HepG2 (cell line): ENCODE data around the gene TSPAN15. TPM values are rescaled to one million over a fixed set of nuclear protein-coding genes. Genes with fewer than 3 reads are reported as not detected.
A peak's percentile ranks its signal among the peaks of the same experiment; 100 is the strongest.

Experiments used
- ATAC-seq: fragments of 200-7000 bp; cut with Tn5 transposase; 3 replicates; pipeline ENCODE4 v1.9.1; 2020; ENCODE audit warnings: mild to moderate bottlenecking, moderate library complexity
- BruUV-seq: library from RNA; stranded (reverse); fragments of 400-500 nt; replicated peaks from 2 replicates; lab custom pipeline; 2021; lab: Mats Ljungman, UMichigan
- CTCF ChIA-PET: fragments of 300-600 bp; formaldehyde crosslinking; extraction: SDS; loops from one replicate; lab custom pipeline; 2021; ENCODE audit warnings: low total read pairs, inconsistent platforms, low intra/inter-chr PET ratio; lab: Yijun Ruan, JAX
- POLR2A ChIA-PET: fragments of 350-600 bp; sonication (Branson Sonifier 250); formaldehyde crosslinking; loops from one replicate; lab custom pipeline; 2020; ENCODE audit warnings: antibody characterized with exemption, inconsistent platforms; lab: Yijun Ruan, JAX
- DNase-seq: peaks from one replicate; pipeline ENCODE4 v3.0.0-alpha.2; 2015; ENCODE audit warnings: low spot score
- FAIRE-seq: peaks from 3 replicates; lab custom pipeline; 2011; peaks lifted over from hg19 to GRCh38; lab: Jason Lieb, UNC
- H2AFZ ChIP-seq: one replicate; pipeline ENCODE4 v1.6.1; 2011; ENCODE audit warnings: low read length, inconsistent platforms
- H3K27ac ChIP-seq: fragments of 300-600 bp; 3 replicates; pipeline ENCODE4 v1.8.0; 2011; ENCODE audit warnings: mixed run types, mild to moderate bottlenecking, mixed read lengths, low read length, inconsistent platforms; ENCODE audit not compliant: insufficient read depth; ENCODE audit errors: extremely low read length
- H3K27me3 ChIP-seq, 2 experiments: fragments of 200-600 bp in 1 of 2; 2 replicates in 1 of 2; 3 replicates in 1 of 2; pipeline versions ENCODE4 v1.6.0 to v1.8.0; 2011; ENCODE audit warnings: low read length in 2 of 2, mild to moderate bottlenecking in 2 of 2, moderate library complexity in 2 of 2, inconsistent platforms in 1 of 2; ENCODE audit not compliant: insufficient read depth in 2 of 2, control insufficient read depth in 1 of 2
- H3K36me3 ChIP-seq, 2 experiments: fragments of 200-600 bp in 1 of 2; replicated peaks in 1 of 2; 2 replicates in 1 of 2; 3 replicates in 1 of 2; pipeline versions ENCODE4 v1.5.1 to v1.8.0; 2011; ENCODE audit warnings: low read length in 2 of 2, inconsistent platforms in 1 of 2; ENCODE audit not compliant: insufficient read depth in 2 of 2, control insufficient read depth in 1 of 2
- H3K4me1 ChIP-seq: 2 replicates; pipeline ENCODE4 v1.5.1; 2012; ENCODE audit warnings: low read length, inconsistent platforms; ENCODE audit not compliant: insufficient read depth
- H3K4me2 ChIP-seq: 2 replicates; pipeline ENCODE4 v1.6.0; 2011; ENCODE audit warnings: low read depth, low read length, inconsistent platforms
- H3K4me3 ChIP-seq, 3 experiments: fragments of 200-600 bp in 1 of 3; sonication (generic), shearing (Covaris generic) in 1 of 3; replicated peaks in 1 of 3; 2 replicates each; pipeline ENCODE4 v1.5.1; 2011 to 2016; ENCODE audit warnings: low read length in 3 of 3, inconsistent platforms in 2 of 3, low read depth in 2 of 3, mild to moderate bottlenecking in 2 of 3, control low read depth in 1 of 3, mixed read lengths in 1 of 3; ENCODE audit not compliant: insufficient read depth in 1 of 3
- H3K79me2 ChIP-seq: one replicate; pipeline ENCODE4 v1.6.1; 2011; ENCODE audit warnings: low read length, inconsistent platforms; ENCODE audit not compliant: insufficient read depth
- H3K9ac ChIP-seq: 2 replicates; pipeline ENCODE4 v1.6.0; 2011; ENCODE audit warnings: mild to moderate bottlenecking, low read depth, low read length, inconsistent platforms; ENCODE audit not compliant: insufficient read depth
- H3K9me3 ChIP-seq: 2 replicates; pipeline ENCODE4 v1.5.1; 2012; ENCODE audit warnings: mild to moderate bottlenecking, low read length
- H4K20me1 ChIP-seq: 2 replicates; pipeline ENCODE4 v1.6.0; 2011; ENCODE audit warnings: inconsistent platforms, mild to moderate bottlenecking, low read length, moderate library complexity; ENCODE audit not compliant: insufficient read depth
- ATAD3A ChIP-seq: sonication (generic); formaldehyde crosslinking; IDR thresholded peaks from 2 replicates; pipeline ENCODE4 v1.4.0; 2020; ENCODE audit warnings: missing genetic modification reagents
- KDM2A ChIP-seq: sonication (generic); formaldehyde crosslinking; IDR thresholded peaks from 2 replicates; pipeline ENCODE4 v1.4.0; 2020; ENCODE audit warnings: low read depth, missing genetic modification reagents, borderline replicate concordance
- KMT2A ChIP-seq: sonication (generic); formaldehyde crosslinking; IDR thresholded peaks from 2 replicates; pipeline ENCODE4 v1.4.0; 2020; ENCODE audit warnings: missing genetic modification reagents
- PAWR ChIP-seq: sonication (generic); formaldehyde crosslinking; IDR thresholded peaks from 2 replicates; pipeline ENCODE4 v1.4.0; 2020; ENCODE audit warnings: missing genetic modification reagents, mild to moderate bottlenecking, borderline replicate concordance
- SOX13 ChIP-seq, 3 experiments: fragments of 450-650 bp in 1 of 3; sonication (generic) in 1 of 3; formaldehyde crosslinking in 1 of 3; IDR thresholded peaks in 2 of 3; conservative IDR thresholded peaks in 1 of 3; 2 replicates each; pipeline versions ENCODE4 v1.5.0 to v1.6.1; 2016 to 2020; ENCODE audit warnings: antibody characterized with exemption in 1 of 3, mild to moderate bottlenecking in 1 of 3, missing compliant biosample characterization in 1 of 3, missing genetic modification reagents in 1 of 3, moderate library complexity in 1 of 3
- ZMYM3 ChIP-seq: sonication (generic); formaldehyde crosslinking; IDR thresholded peaks from 2 replicates; pipeline ENCODE4 v1.5.1; 2020; ENCODE audit warnings: mild to moderate bottlenecking, missing genetic modification reagents
- ZNF572 ChIP-seq: sonication (generic); formaldehyde crosslinking; IDR thresholded peaks from 2 replicates; pipeline ENCODE4 v1.5.1; 2020; ENCODE audit warnings: mild to moderate bottlenecking, missing genetic modification reagents
- ZNF577 ChIP-seq: sonication (generic); formaldehyde crosslinking; IDR thresholded peaks from 2 replicates; pipeline ENCODE4 v1.4.0; 2020; ENCODE audit warnings: mild to moderate bottlenecking, low read depth, missing genetic modification reagents, borderline replicate concordance
- ZNF768 ChIP-seq: sonication (generic); formaldehyde crosslinking; IDR thresholded peaks from 2 replicates; pipeline ENCODE4 v1.4.0; 2020; ENCODE audit warnings: missing genetic modification reagents
- WGBS: methylation state at CpG from one replicate; pipeline ENCODE4 v1.1.6; 2017; ENCODE audit warnings: low lambda C conversion rate; 5-methylcytosine and 5-hydroxymethylcytosine counted together
- in situ Hi-C: cut with HindIII; loops from 2 replicates; pipeline ENCODE4 v1.10.0; 2017; ENCODE audit warnings: low pct_unique_long_range_greater_than_20kb; ENCODE audit not compliant: extremely low pct_ligation_motif_present
- intact Hi-C: fragments of 100-400 bp; cut with micrococcal nuclease; formaldehyde crosslinking; loops from one replicate; pipeline ENCODE4 v1.10.0; 2022; ENCODE audit not compliant: unreplicated experiment
- polyA plus RNA-seq, 8 experiments: library from polyadenylated mRNA; depleted of rRNA in 3 of 8; stranded (reverse) in 7 of 8; unstranded in 1 of 8; fragments of >200 nt; fragmentation: Illumina TruSeq in 4 of 8; extraction: Trizol in 4 of 8; gene quantifications; 2 replicates each; pipeline versions ENCODE4 v1.2.1 to v1.2.3, GENCODE V29; 2011 to 2016; ENCODE audit warnings: low read depth in 4 of 8, missing spikeins in 1 of 8, mixed read lengths in 1 of 8; ENCODE audit not compliant: insufficient read depth in 1 of 8
- total RNA-seq, 5 experiments: library from RNA; depleted of rRNA; stranded (reverse); fragments of >200 nt; fragmentation: Illumina TruSeq; extraction: Trizol; gene quantifications; 2 replicates each; pipeline ENCODE4 v1.2.3, GENCODE V29; 2016; ENCODE audit warnings: low read depth in 1 of 5
- TF ChIP-seq, protein P1 (sequence below): sonication (generic); formaldehyde crosslinking; IDR thresholded peaks from 2 replicates; pipeline ENCODE4 v1.5.1; 2020; ENCODE audit warnings: missing genetic modification reagents, mild to moderate bottlenecking, borderline replicate concordance

The TSPAN15 gene
- total and polyA plus RNA-seq, 2 of the 13 experiments (the other 11 are each of a cell fraction or from before 2014, with no cell fraction given) = 0.27 to 3.2 TPM

DNA sequence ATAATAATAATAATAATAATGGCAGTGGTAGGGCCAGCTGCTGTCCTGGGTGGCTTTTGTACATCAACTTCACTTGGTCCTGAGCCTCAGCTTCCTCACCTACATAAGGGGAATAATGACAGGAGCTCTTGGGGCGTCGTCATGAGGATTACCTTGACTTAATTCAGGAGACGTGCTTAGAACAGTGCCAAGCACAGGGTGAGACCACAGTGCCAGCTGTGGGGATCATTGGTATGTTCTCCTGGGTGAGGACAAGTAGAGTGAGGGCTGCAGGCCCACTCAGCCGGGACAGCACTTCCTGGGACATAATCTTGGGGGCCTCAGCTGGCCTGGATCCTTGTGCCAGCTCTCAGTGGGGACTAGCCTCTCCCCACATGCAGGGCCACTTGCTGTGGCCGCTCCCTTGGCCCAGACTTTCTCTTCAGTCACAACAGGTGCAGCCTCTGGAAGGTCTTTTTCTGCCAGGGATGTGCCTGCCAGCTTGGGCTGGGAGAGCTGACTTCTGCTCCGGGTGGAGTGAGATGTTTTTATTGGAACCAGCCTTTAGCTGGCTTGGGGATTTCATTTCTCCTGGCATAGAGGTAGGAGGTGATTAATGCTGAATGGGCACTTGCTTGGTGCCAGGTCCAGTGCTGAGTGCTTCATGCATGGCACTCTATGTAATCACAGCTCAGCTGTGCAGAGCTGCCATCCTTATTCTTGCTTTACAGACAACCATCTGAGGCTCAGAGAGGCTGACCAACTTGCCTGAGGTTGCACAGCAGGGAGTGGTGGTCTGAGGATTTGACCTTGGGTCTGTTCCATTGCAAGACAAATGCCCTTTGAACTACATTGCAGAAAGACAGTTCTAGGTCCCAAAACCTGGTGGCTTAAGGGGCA, 45.3 kb downstream of the TSPAN15 start:
- intact Hi-C loops = no loop called here
- BruUV-seq = no TSS peak
- FAIRE-seq = no peak

DNA sequence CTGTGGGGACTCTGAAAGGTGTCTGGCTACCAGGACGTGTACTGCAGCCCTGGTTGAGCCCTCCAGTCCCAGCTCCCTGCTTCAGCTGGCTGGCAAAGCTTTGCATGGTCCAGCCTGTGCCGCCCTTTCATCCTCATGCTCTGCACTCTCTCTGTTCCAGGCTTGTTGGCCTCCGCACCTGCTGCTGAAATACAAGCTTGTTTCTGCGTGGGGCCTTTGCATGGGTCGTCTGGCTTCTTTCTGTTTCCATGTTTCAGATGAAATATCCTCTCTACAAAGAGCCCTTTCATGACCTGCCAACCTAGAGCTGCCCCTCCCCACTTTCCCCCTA, 45.9 kb downstream of the TSPAN15 start:
- intact Hi-C loops (no loop called here), in situ Hi-C loops (no loop called here)
- H2AFZ ChIP-seq = no peak overlapping the region
- TF ChIP-seq KMT2A (no peak), KDM2A (CRISPR knock-in tag) (no peak), PAWR (CRISPR knock-in tag) (no peak), ZNF577 (CRISPR knock-in tag) (no peak)
- TF ChIP-seq, protein P1, sequence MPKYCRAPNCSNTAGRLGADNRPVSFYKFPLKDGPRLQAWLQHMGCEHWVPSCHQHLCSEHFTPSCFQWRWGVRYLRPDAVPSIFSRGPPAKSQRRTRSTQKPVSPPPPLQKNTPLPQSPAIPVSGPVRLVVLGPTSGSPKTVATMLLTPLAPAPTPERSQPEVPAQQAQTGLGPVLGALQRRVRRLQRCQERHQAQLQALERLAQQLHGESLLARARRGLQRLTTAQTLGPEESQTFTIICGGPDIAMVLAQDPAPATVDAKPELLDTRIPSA (CRISPR knock-in tag) = no peak
- H3K27ac ChIP-seq = no peak overlapping the region
- no peaks in the 10 kb centered on the region for H3K9me3 ChIP-seq
- H3K27me3 ChIP-seq = no peaks in the 10 kb centered on the region; a peak in 2 of 5 replicates
- H3K4me2 ChIP-seq = no peak overlapping the region
- ChIA-PET POLR2A (no interaction called here), CTCF (no interaction called here)
- BruUV-seq = no TSS peak
- no peak overlapping the region for H3K9ac ChIP-seq
- FAIRE-seq (no peak), DNase-seq (no peak), ATAC-seq (no peak)
- no peak overlapping the region for H3K4me3 ChIP-seq
- H3K4me1 ChIP-seq = no peaks in the 10 kb centered on the region
- H4K20me1 ChIP-seq = no peaks in the 10 kb centered on the region
- 57% methylated on average over 4 of the region's 5 CpGs for WGBS
- H3K79me2 ChIP-seq = no peaks in the 10 kb centered on the region
- H3K36me3 ChIP-seq = no peaks in the 10 kb centered on the region

More for the DNA sequence above, 45.3 kb downstream of the TSPAN15 start:
- Histone ChIP-seq H3K9ac (no peak overlapping the region), H3K4me1 (no peaks in the 10 kb centered on the region), H3K4me3 (no peak overlapping the region), H3K4me2 (no peak overlapping the region), H4K20me1 (no peaks in the 10 kb centered on the region), H3K36me3 (no peaks in the 10 kb centered on the region), H3K79me2 (no peaks in the 10 kb centered on the region), H3K27me3 (no peaks in the 10 kb centered on the region; a peak in 2 of 5 replicates), H3K27ac (no peak overlapping the region), H2AFZ (no peak overlapping the region), H3K9me3 (no peaks in the 10 kb centered on the region)
- POLR2A ChIA-PET = no interaction called here
- no peak for ATAC-seq
- WGBS = 31% methylated on average over 4 of the region's 6 CpGs
- in situ Hi-C loops = no loop called here
- TF ChIP-seq ZMYM3 (CRISPR knock-in tag) (0 out of 2 replicates have a peak, but pooled peaks have one; percentile 44), ZNF572 (no peak), ATAD3A (no peak), ZNF768 (CRISPR knock-in tag) (peak; percentile 92), SOX13 (IDR thresholded peaks at IDR 0.05) (no peak), SOX13 (CRISPR knock-in tag; conservative IDR thresholded peaks at IDR 0.05 in 1 of 2, IDR thresholded peaks at IDR 0.05 in 1 of 2) (no peak)
- no peak for DNase-seq
- CTCF ChIA-PET = no interaction called here
